Naive B cell (primary cell): ENCODE data around the gene SLC6A9. TPM values are rescaled to one million over a fixed set of nuclear protein-coding genes. Genes with fewer than 3 reads are reported as not detected.
A peak's percentile ranks its signal among the peaks of the same experiment; 100 is the strongest.

Experiments used
- ATAC-seq, 2 donors: fragments of 150-1000 bp; cut with Tn5 transposase; 2 replicates each; pipeline ENCODE4 v1.10.0; 2021; ENCODE audit warnings: low read depth in 2 of 2, mild to moderate bottlenecking in 2 of 2, moderate library complexity in 2 of 2
- DNase-seq: peaks from one replicate; pipeline ENCODE4 v3.0.0; 2022
- H3K27ac Mint-ChIP-seq, 6 donors: one replicate each; pipeline ENCODE4 v1.8.0; 2020 to 2022; ENCODE audit warnings: mild to moderate bottlenecking in 6 of 6, mixed read lengths in 6 of 6, moderate library complexity in 5 of 6, inconsistent platforms in 2 of 6
- H3K27me3 Mint-ChIP-seq, 3 donors: one replicate each; pipeline ENCODE4 v1.8.0; 2021 to 2022; ENCODE audit warnings: mixed read lengths in 3 of 3, mild to moderate bottlenecking in 1 of 3
- H3K36me3 Mint-ChIP-seq, 2 donors: one replicate each; pipeline ENCODE4 v1.8.0; 2020 to 2022; ENCODE audit warnings: mixed read lengths in 2 of 2, inconsistent platforms in 1 of 2, mild to moderate bottlenecking in 1 of 2
- H3K4me1 Mint-ChIP-seq, 3 donors: one replicate each; pipeline ENCODE4 v1.8.0; 2020 to 2022; ENCODE audit warnings: mixed read lengths in 3 of 3, inconsistent platforms in 1 of 3, mild to moderate bottlenecking in 1 of 3, moderate library complexity in 1 of 3
- H3K4me3 Mint-ChIP-seq, 8 donors: one replicate each; pipeline ENCODE4 v1.8.0; 2020 to 2022; ENCODE audit warnings: mild to moderate bottlenecking in 8 of 8, mixed read lengths in 8 of 8, moderate library complexity in 8 of 8, inconsistent platforms in 2 of 8
- H3K9me3 Mint-ChIP-seq, 7 donors: one replicate each; pipeline ENCODE4 v1.8.0; 2020 to 2022; ENCODE audit warnings: mixed read lengths in 7 of 7, mild to moderate bottlenecking in 5 of 7, inconsistent platforms in 2 of 7, moderate library complexity in 1 of 7
- polyA plus RNA-seq, 6 donors: library from polyadenylated mRNA; unstranded; fragments of 300-500 nt; fragmentation: Illumina TruSeq; gene quantifications; one replicate each; pipeline ENCODE4 v1.2.3, GENCODE V29; 2021; ENCODE audit warnings: low read depth in 6 of 6

Gene SLC6A9
- not detected for polyA plus RNA-seq

GRCh38 chr1:44031252-44032169 is at the start of gene SLC6A9:
Gene SLC6A9, minus strand, starts transcription at chr1:44031462. Its CDS starts 7,185 bp downstream, at chr1:44024277.
- H3K36me3 Mint-ChIP-seq: no peaks in the 10 kb centered on the region
- peak within 1 kb of the TSS; percentile 62 to 90 (median 79) for H3K27ac Mint-ChIP-seq
- DNase-seq (peak; percentile 30), ATAC-seq (peak; percentile 9)
- H3K4me3 Mint-ChIP-seq: peak within 1 kb of the TSS; percentile 83 to 92 (median 86)
- H3K4me1 Mint-ChIP-seq: peaks cover 23 to 29% (median 24%) of the 10 kb centered on the region in 3 donors
- H3K9me3 Mint-ChIP-seq: no peaks in the 10 kb centered on the region
- no peaks in the 10 kb centered on the region for H3K27me3 Mint-ChIP-seq

DNA sequence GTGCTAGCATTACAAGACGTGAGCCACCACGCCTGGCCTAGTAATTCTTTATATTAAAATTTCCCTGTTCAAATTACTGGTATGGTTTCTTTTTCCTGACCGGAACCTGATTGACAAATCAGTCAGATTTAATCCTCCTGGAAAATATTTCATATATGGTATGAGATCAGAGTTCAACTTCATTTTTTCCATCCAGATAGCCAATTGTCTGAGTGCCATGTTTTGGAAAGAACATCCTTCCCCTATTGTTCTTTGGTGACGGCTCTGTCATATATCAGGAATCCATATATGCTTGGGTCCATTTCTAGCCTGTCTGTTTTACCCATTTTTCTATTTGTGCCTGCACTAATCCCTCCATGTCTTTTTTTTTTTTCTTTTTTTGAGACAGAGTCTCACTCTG is 48.3 kb upstream of the SLC6A9 start:
- no peak for DNase-seq
- no peak for ATAC-seq
- Mint-ChIP-seq H3K36me3 (no peaks in the 10 kb centered on the region), H3K4me1 (peaks cover 0 to under 1% (median 0%) of the 10 kb centered on the region in 3 donors), H3K9me3 (no peaks in the 10 kb centered on the region), H3K27ac (peak overlapping the region in 1 of 6 donors; percentile 27), H3K27me3 (peaks cover 0 to 6% (median 6%) of the 10 kb centered on the region in 3 donors), H3K4me3 (no peak overlapping the region)

- Mint-ChIP-seq H3K27me3 (peaks cover 0 to 6% (median 6%) of the 10 kb centered on the region in 3 donors), H3K4me3 (no peak overlapping the region), H3K4me1 (peaks cover 13 to 15% (median 13%) of the 10 kb centered on the region in 3 donors), H3K9me3 (no peaks in the 10 kb centered on the region), H3K36me3 (no peaks in the 10 kb centered on the region), H3K27ac (peak overlapping the region in 1 of 6 donors; percentile 14)
- DNase-seq: no peak
- ATAC-seq: no peak
Observed at GRCh38 chr1:44078104-44078503, 46.8 kb upstream of the SLC6A9 start.

- Mint-ChIP-seq H3K27me3 (peaks cover 0 to 6% (median 3%) of the 10 kb centered on the region in 3 donors), H3K4me1 (peaks cover 19 to 21% (median 20%) of the 10 kb centered on the region in 3 donors), H3K36me3 (no peaks in the 10 kb centered on the region), H3K27ac (no peak overlapping the region), H3K4me3 (no peak overlapping the region), H3K9me3 (no peaks in the 10 kb centered on the region)
- DNase-seq (no peak), ATAC-seq (no peak)
Observed at GRCh38 chr1:44077421-44077820, 46.2 kb upstream of the SLC6A9 start.

GRCh38 chr1:44076066-44076465 is 44.8 kb upstream of the SLC6A9 start:
- no peaks in the 10 kb centered on the region for H3K9me3 Mint-ChIP-seq
- no peak overlapping the region for H3K4me3 Mint-ChIP-seq

GRCh38 chr1:44074415-44074814 is 43.2 kb upstream of the SLC6A9 start:
- no peak for ATAC-seq
- Mint-ChIP-seq H3K4me3 (peak overlapping the region in 2 of 8 donors; percentile 0 to 3), H3K9me3 (peaks cover 0 to 2% (median 0%) of the 10 kb centered on the region in 7 donors), H3K27ac (peak overlapping the region in 2 of 6 donors; percentile 23 to 93), H3K27me3 (no peaks in the 10 kb centered on the region), H3K36me3 (no peaks in the 10 kb centered on the region), H3K4me1 (peaks cover 34 to 36% (median 35%) of the 10 kb centered on the region in 3 donors)
- DNase-seq: no peak

More at GRCh38 chr1:44076066-44076465, 44.8 kb upstream of the SLC6A9 start:
- Mint-ChIP-seq H3K4me1 (peaks cover 25 to 29% (median 26%) of the 10 kb centered on the region in 3 donors), H3K36me3 (no peaks in the 10 kb centered on the region), H3K27me3 (no peaks in the 10 kb centered on the region), H3K27ac (peak overlapping the region in 3 of 6 donors; percentile 14 to 80 (median 18))
- ATAC-seq: no peak
- DNase-seq: no peak

- H3K4me3 Mint-ChIP-seq: peak overlapping the region in 5 of 8 donors; percentile 21 to 69 (median 26)
- peak overlapping the region in 3 of 6 donors; percentile 11 to 87 (median 17) for H3K27ac Mint-ChIP-seq
- H3K4me1 Mint-ChIP-seq: peaks cover 43 to 44% (median 44%) of the 10 kb centered on the region in 3 donors
- ATAC-seq (peak; percentile 91 to 97), DNase-seq (peak; percentile 51)
- H3K9me3 Mint-ChIP-seq: peaks cover 0 to 2% (median 0%) of the 10 kb centered on the region in 7 donors
- no peaks in the 10 kb centered on the region for H3K27me3 Mint-ChIP-seq
- no peaks in the 10 kb centered on the region for H3K36me3 Mint-ChIP-seq
Observed at GRCh38 chr1:44073528-44073927, 42.3 kb upstream of the SLC6A9 start.

- no peak for DNase-seq
- peaks cover 0 to 2% (median 0%) of the 10 kb centered on the region in 7 donors for H3K9me3 Mint-ChIP-seq
- no peaks in the 10 kb centered on the region for H3K27me3 Mint-ChIP-seq
- no peaks in the 10 kb centered on the region for H3K36me3 Mint-ChIP-seq
- peaks cover 47 to 51% (median 50%) of the 10 kb centered on the region in 3 donors for H3K4me1 Mint-ChIP-seq
- H3K4me3 Mint-ChIP-seq: peak overlapping the region in 2 of 8 donors; percentile 2 to 69
- ATAC-seq: no peak
- H3K27ac Mint-ChIP-seq: peak overlapping the region in 3 of 6 donors; percentile 14 to 55 (median 16)
Observed at GRCh38 chr1:44072821-44073220, 41.6 kb upstream of the SLC6A9 start.

GRCh38 chr1:44072204-44072603 is 40.9 kb upstream of the SLC6A9 start:
- H3K27ac Mint-ChIP-seq: peak overlapping the region in 1 of 6 donors; percentile 37
- H3K9me3 Mint-ChIP-seq: peaks cover 0 to 2% (median 0%) of the 10 kb centered on the region in 7 donors

DNA sequence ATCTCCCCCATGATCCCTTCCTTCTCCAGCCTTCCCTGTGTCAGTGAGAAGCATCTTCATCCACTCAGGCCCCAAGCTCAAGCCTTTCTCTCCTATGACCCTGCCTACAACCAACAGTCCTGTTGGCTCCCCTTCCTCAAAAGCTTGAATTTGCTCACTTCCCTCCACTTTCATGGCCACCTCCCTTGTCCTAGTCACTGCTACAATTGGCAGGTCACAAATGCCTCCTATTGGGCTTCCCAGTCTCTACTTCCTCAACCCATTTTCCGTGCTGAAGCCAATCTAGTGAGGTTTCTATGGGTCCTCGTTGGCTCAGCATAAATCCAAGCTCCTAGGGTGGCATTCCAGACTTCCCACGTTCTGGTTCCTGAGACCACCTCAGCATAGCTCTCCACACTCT is 40.2 kb upstream of the SLC6A9 start:
- Mint-ChIP-seq H3K36me3 (no peaks in the 10 kb centered on the region), H3K27ac (no peak overlapping the region)

More at GRCh38 chr1:44072204-44072603, 40.9 kb upstream of the SLC6A9 start:
- DNase-seq (no peak), ATAC-seq (no peak)
- H3K36me3 Mint-ChIP-seq: no peaks in the 10 kb centered on the region
- H3K4me3 Mint-ChIP-seq: no peak overlapping the region
- peaks cover 53 to 58% (median 57%) of the 10 kb centered on the region in 3 donors for H3K4me1 Mint-ChIP-seq
- H3K27me3 Mint-ChIP-seq: no peaks in the 10 kb centered on the region

DNA sequence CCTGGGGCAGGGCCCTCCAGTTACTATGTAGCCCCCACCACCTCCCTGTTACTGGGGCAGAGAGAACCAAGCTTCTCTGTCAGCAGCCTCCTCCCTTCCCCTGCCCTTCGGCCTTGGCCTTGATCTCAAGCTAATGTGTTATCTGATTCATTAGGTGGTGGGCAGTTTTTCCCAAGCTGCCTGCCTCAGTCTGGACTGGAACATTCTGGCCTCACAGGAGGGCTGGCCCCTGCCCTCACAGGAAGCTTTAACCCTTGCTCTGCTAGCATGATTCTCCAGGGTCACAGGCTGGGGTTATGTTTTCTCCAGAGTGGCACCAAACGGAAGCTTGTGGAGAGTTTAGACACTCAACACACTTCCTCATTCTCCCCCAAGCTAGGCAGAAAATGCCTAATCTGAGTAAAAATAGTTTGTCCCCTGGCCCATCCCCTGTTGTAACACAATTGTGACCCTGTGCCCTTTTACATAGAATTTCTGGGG is 37.2 kb upstream of the SLC6A9 start:
- ATAC-seq (peak; percentile 52 to 54), DNase-seq (peak; percentile 22)
- Mint-ChIP-seq H3K27me3 (no peaks in the 10 kb centered on the region), H3K27ac (peak overlapping the region; percentile 9 to 93 (median 50)), H3K4me1 (peaks cover 45 to 49% (median 48%) of the 10 kb centered on the region in 3 donors), H3K9me3 (peaks cover 0 to 2% (median 0%) of the 10 kb centered on the region in 7 donors), H3K4me3 (peak overlapping the region in 7 of 8 donors; percentile 36 to 88 (median 72)), H3K36me3 (no peaks in the 10 kb centered on the region)

More for the DNA sequence above, 40.2 kb upstream of the SLC6A9 start:
- Mint-ChIP-seq H3K4me1 (peaks cover 55 to 60% (median 59%) of the 10 kb centered on the region in 3 donors), H3K4me3 (no peak overlapping the region), H3K9me3 (peaks cover 0 to 2% (median 0%) of the 10 kb centered on the region in 7 donors), H3K27me3 (no peaks in the 10 kb centered on the region)
- DNase-seq: no peak
- ATAC-seq: no peak

DNA sequence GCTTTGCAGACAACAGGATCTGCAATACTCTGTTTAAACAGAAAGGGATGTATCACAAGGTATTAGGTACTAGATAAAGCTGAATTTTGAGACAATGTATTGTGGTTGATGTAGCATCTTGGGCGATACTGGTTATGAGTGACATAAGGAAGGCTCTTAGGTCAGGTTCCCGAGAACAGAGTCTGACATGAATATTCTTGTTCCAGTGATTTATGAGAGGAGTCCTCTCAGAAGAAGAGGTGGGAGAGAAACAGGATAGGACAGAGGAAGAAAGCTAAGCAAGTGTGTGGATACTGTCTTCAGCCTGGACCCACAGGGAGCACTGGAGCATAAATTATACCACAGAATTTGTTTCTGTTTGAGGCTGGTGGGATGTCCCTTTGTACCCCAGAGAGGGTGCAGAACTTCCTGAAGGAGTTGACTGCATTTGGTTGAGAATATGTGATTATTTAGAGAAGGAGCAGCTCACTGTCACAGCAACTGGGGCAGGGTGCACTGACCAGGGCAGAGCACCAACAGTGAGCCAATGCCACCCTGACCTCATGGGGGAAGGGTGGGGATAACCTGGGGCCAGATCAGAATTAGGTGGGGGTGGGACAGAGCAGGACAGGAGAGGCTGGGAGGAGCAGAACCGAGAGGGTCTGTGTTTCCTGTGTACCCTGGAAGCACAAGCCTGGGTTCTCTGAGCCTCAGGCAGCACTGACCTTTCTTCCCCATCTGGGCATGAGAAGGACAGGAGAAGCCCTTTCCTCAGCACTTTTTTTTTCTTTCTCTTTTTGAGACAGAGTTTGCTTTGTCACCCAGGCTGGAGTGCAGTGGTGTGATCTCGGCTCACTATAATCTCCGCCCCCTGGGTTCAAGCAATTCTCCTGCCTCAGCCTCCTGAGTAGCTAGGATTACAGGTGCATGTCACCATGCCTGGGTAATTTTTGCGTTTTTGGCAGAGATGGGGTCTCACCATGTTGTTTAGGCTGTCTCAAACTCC is 36.3 kb upstream of the SLC6A9 start:
- H3K36me3 Mint-ChIP-seq: no peaks in the 10 kb centered on the region
- peaks cover 0 to 2% (median 0%) of the 10 kb centered on the region in 7 donors for H3K9me3 Mint-ChIP-seq
- H3K4me3 Mint-ChIP-seq: peak overlapping the region; percentile 5 to 88 (median 70)
- DNase-seq (peak; percentile 15), ATAC-seq (peak; percentile 78 to 83)
- no peaks in the 10 kb centered on the region for H3K27me3 Mint-ChIP-seq
- peak overlapping the region in 4 of 6 donors; percentile 55 to 89 (median 70) for H3K27ac Mint-ChIP-seq
- H3K4me1 Mint-ChIP-seq: peaks cover 37 to 41% (median 39%) of the 10 kb centered on the region in 3 donors
